ENCODE data around the gene WDR36.
A peak's percentile ranks its signal among the peaks of the same experiment; 100 is the strongest.
"Not testable (repeated sequence)": the region's sequence is repeated elsewhere in the genome, so short reads cannot be mapped to it uniquely, and the experiment has no call there.

Gene WDR36

GRCh38 chr5:111141471-111141870 lies 49.3 kb downstream of the WDR36 start:
- not testable (repeated sequence) for DNase-seq

- DNase-seq = peak; percentile 12
These were observed 50.8 kb downstream of the WDR36 start for GRCh38 chr5:111142932-111143331.

GRCh38 chr5:111143910-111144309 lies 51.8 kb downstream of the WDR36 start:
- peak; percentile 57 for DNase-seq

DNA sequence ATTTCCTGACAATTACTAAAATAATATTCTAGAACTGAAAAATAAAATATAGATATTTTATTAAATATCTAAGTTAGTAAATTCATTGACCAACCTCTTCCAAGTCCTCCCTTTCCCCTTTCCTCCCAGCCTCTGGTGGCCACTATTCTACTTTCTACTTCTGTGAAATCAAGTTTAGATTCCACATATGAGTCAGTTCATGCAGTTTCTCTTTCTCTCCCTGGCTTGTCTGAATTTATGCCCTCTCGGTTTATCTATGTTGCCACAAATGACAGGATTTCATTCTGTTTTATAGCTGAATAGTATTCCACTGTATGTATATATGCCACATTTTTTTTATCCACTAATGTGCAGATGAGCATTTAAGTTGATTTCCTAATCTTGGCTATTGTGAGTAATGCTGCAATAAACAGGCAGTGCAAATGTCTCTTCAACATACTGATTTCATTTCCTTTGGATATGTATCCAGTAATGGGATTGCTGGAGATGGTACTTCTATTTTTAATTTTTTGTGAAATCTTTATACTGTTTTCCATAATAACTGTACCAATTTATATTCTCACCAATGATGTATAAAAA lies 52.3 kb downstream of the WDR36 start:
- no peak for DNase-seq

- DNase-seq = no peak
These were observed 53.9 kb downstream of the WDR36 start for GRCh38 chr5:111146053-111146452.

GRCh38 chr5:111147502-111147901 lies 55.4 kb downstream of the WDR36 start:
- no peak for DNase-seq

- no peak for DNase-seq
These were observed 59.9 kb downstream of the WDR36 start for GRCh38 chr5:111151998-111152397.

DNA sequence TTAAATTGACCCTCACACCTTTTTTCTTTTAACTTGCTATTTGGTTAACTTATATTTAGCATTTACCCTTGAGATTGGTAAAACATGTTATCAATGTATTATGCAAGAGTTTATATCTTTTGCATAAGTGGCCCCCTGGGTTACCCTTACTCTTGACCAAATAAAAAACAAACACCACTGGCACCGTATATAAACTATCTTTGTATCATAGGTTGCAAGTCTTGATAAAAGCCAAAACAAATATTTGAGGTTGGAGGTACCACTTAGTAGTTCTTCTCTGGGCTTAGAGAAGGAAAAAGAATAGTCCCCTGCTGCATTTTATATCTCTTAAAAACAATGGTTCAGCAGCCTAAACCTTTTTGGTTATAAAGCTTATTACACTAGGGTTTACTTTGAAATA lies 61.3 kb downstream of the WDR36 start:
- DNase-seq = no peak

DNA sequence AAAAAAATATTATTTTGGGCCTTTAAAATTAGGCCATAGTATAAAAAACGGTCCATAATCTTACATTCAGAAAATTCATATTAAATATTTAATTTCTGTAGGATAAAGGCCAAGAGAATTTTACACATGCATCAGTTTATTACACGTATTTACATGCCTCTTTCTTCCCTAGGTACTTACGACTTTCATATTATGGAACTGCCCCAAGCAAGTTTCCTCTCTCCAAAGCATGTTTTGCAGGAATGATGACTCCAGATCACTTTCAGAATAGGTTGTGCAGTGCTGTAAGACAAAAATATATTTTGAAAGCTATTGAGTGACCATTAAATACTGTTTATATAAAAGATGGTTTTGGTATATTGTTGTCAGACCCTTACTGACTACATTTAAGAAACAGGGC lies 61.8 kb downstream of the WDR36 start:
- DNase-seq = no peak

- DNase-seq = peak; percentile 70
These were observed 66.1 kb downstream of the WDR36 start for GRCh38 chr5:111158105-111158744.

DNA sequence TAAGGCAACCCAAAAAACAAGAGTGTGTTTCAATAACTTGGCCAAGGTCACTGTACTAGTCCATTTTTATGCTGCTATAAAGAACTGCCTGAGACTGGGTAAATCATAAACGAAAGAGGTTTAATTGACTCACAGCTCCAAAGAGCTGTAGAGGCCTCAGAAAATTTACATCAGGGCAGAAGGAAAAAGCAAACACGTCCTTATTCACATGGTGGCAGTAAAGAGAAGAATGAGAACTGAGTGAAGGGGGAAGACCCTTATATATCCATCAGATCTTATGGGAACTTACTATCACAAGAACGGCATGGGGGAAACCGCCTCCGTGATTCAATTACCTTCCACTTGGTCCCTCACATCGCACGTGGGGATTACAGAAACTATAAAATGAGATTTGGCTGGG lies 67.7 kb downstream of the WDR36 start:
- DNase-seq = no peak

GRCh38 chr5:111163000-111163399 lies 70.9 kb downstream of the WDR36 start:
- DNase-seq = no peak

DNA sequence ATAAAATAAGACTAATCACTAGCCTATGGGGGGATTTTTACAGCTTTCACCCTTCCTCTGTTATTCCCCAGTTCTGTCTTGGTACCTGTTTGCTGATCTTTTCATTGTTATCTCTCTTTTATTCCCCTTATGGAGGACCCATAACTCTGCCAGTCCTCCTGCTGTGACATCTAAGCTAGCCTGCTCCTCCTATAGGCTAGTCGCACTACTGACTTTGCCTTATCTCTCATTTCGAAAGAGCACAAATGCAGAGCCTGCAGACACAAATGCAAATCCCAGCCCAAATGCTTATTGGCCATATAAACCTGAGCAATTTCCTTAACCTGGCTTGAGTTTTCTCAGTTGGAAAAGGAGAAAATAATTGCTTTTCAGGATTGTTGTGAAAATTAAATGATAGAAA lies 72.9 kb downstream of the WDR36 start:
- no peak for DNase-seq

GRCh38 chr5:111167551-111167950 lies 75.4 kb downstream of the WDR36 start:
- DNase-seq = no peak

GRCh38 chr5:111168608-111169007 lies 76.5 kb downstream of the WDR36 start:
- no peak for DNase-seq

GRCh38 chr5:111169269-111169668 lies 77.1 kb downstream of the WDR36 start:
- DNase-seq = no peak

DNA sequence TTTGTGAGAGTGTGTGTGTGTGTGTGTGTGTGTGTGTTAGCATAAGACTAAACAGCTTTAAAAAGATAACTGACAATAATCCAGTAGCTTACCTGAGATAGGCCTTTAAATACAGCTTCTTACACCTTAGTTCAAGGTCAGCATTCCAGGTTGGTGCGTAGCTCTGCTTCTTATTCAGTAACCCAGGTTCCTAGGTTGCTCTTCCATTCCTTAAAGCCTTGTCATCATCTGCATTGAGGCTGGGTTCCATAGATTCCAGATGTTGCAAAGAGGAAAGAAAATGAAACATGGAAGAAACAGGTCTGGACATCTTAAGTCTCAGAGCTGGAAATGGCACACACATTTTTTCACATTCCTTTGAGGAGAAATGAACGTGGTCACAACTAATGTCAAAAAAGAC lies 78.1 kb downstream of the WDR36 start:
- no peak for DNase-seq

DNA sequence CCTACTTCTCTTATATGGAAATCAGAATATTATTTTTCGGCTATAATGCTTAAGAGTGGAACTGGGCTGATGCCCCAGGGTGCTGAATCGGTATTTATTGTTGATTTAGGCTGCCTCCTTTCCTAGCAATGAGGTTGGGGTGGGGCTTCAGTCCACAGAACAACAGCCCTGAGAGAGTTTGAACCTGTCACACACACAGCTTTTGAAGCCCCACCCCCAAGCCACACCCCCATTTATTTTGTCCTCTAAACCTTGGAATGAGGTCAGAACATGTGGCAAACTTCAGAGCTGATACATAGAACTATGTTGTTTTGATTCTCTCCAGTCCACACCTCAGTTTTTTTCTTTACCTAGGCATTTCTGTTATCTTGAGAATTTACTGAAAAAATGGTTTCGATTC lies 80.4 kb downstream of the WDR36 start:
- no peak for DNase-seq

DNA sequence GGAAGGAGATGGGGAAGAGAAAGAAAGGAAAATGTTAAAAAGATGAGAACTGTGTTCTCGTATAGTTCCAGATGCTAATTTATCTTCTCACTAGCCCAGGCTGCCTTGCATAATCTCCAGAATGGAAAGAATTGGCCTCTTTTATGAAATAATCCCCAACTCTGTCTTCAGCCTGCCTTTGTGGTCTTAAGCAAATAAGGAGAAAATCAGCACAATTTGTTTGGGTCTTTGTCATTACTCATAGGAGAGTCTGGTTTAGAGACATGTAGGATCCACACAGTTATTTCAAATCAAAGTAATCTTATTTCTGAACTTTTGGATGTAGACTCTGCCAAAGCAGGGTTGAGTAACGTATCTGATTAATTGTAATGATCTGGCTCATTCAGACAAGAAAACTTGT lies 81.3 kb downstream of the WDR36 start:
- DNase-seq = no peak
